ENCODE results near the gene FYB1.

FYB1 gene

DNA sequence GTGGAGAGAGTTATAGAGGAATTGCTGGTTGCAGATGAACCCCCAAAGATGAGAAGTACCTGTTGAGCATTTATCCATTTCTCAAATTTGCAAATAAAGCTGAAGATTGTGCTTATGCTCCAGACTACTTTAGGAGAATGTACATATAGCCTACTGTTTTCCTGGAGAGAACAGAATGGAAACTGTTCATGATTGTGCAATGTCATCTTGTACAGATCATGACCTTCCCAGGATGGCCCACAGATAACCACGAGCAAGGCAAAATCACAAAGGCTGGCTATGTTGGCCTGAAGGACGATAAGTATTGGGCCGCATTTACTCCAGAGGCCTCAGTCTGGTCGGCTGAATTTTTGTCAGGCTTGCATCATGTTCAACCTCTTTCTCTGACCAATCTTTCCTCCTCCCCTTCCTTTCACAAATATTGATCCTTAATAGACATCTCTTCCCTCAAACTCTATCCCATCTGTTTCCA lies 116.6 kb downstream of the FYB1 start:
- Histone ChIP-seq H3K27me3 (ENCODE audit: control insufficient read depth in 1 of 2, insufficient read depth in 2 of 2, low read length in 2 of 2) (no peaks in the 10 kb centered on the region), H3K36me3 (ENCODE audit: control insufficient read depth in 2 of 2, insufficient read depth in 2 of 2, low read length in 2 of 2) (no peaks in the 10 kb centered on the region), H3K27ac (ENCODE audit: low read length) (no peak overlapping the region), H3K9me3 (ENCODE audit: control insufficient read depth in 2 of 2, low read length in 2 of 2) (no peaks in the 10 kb centered on the region), H3K4me1 (ENCODE audit: control insufficient read depth, insufficient read depth, low read length) (no peaks in the 10 kb centered on the region), H3K4me3 (ENCODE audit: low read length in 2 of 2) (no peak overlapping the region), H3K9ac (ENCODE audit: low read length in 2 of 2) (no peak overlapping the region)

DNA sequence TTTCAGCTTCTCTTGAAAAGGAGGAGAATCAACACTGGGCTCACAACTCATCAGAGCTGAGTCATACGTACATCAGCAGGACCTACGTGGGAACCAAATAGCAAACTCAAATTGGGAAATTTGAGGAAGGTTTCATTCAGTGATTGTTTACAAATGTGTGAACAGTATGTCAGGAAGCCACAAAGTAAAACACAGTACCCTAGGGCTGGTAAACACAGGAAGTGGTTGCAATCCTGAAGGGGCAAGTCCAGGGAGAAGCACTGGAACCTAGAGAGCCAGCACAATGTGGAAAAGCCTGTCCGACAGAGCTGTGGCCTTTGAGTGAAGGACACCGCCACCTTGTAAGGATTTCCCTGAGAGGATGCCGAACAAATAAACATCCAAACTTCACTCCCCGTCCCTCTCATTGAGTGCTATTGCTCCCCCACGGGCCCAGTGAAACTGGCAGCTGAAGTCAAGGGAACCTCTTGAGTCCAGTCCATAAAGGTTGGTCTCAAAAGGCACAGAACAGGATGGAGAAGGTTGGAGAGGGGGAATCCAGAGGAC lies 118.4 kb downstream of the FYB1 start:
- Histone ChIP-seq H3K27me3 (ENCODE audit: control insufficient read depth in 1 of 2, insufficient read depth in 2 of 2, low read length in 2 of 2) (no peaks in the 10 kb centered on the region), H3K9me3 (ENCODE audit: control insufficient read depth in 2 of 2, low read length in 2 of 2) (no peaks in the 10 kb centered on the region), H3K4me1 (ENCODE audit: control insufficient read depth, insufficient read depth, low read length) (no peaks in the 10 kb centered on the region), H3K27ac (ENCODE audit: low read length) (no peak overlapping the region), H3K9ac (ENCODE audit: low read length in 2 of 2) (no peak overlapping the region), H3K4me3 (ENCODE audit: low read length in 2 of 2) (no peak overlapping the region), H3K36me3 (ENCODE audit: control insufficient read depth in 2 of 2, insufficient read depth in 2 of 2, low read length in 2 of 2) (no peaks in the 10 kb centered on the region)

DNA sequence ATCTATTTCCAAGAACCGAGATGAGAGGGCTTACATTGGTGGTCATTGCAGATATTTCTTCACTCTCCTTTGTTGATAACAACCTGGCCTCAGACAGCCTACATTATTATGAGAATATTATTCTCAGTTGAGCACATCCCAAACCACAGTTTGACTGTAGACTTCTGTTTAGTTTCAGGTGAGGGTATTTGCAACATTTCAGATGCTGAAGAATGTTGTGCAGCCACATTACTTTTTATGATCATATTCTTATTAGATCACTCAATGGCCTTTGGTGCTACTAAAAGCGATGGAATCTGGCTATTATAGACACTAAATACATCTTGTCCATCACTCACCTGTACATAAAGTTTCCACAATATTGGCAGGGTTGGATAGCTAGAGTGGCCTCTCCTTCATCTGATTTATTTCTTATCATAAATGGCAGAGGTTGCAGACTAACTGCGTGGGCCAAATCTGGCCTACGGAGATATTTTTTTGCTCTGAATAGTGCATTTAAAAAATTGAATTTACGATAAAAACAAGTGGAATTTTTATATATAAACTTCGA lies 119.0 kb downstream of the FYB1 start:
- Histone ChIP-seq H3K4me1 (ENCODE audit: control insufficient read depth, insufficient read depth, low read length) (no peaks in the 10 kb centered on the region), H3K9me3 (ENCODE audit: control insufficient read depth in 2 of 2, low read length in 2 of 2) (no peaks in the 10 kb centered on the region), H3K27ac (ENCODE audit: low read length) (no peak overlapping the region), H3K4me3 (ENCODE audit: low read length in 2 of 2) (no peak overlapping the region), H3K9ac (ENCODE audit: low read length in 2 of 2) (no peak overlapping the region), H3K27me3 (ENCODE audit: control insufficient read depth in 1 of 2, insufficient read depth in 2 of 2, low read length in 2 of 2) (no peaks in the 10 kb centered on the region), H3K36me3 (ENCODE audit: control insufficient read depth in 2 of 2, insufficient read depth in 2 of 2, low read length in 2 of 2) (no peaks in the 10 kb centered on the region)

DNA sequence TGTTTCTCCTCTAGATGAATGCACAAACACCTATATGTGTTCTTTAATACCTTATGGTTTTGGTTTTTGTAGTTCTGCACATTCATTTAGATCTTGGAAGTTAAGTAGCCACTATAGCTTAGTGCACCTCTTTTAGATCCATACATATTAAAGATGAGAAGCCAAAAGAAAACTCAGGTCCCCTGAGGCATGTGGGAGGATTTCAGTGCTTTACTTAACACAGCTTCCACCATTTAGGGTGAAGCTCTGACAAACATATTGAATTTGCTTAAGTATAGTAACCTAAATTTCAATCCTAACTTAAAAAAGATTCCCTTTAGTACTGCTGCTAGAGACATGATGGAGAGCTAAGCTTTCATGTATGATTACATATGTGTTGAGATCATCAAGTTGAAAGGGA lies 119.5 kb downstream of the FYB1 start:
- H3K9me3 ChIP-seq (ENCODE audit: control insufficient read depth in 2 of 2, low read length in 2 of 2): no peaks in the 10 kb centered on the region
- H3K27ac ChIP-seq (ENCODE audit: low read length): no peak overlapping the region
- H3K27me3 ChIP-seq (ENCODE audit: control insufficient read depth in 1 of 2, insufficient read depth in 2 of 2, low read length in 2 of 2): no peaks in the 10 kb centered on the region
- H3K36me3 ChIP-seq (ENCODE audit: control insufficient read depth in 2 of 2, insufficient read depth in 2 of 2, low read length in 2 of 2): no peaks in the 10 kb centered on the region
- no peaks in the 10 kb centered on the region for H3K4me1 ChIP-seq (ENCODE audit: control insufficient read depth, insufficient read depth, low read length)
- H3K9ac ChIP-seq (ENCODE audit: low read length in 2 of 2): no peak overlapping the region
- no peak overlapping the region for H3K4me3 ChIP-seq (ENCODE audit: low read length in 2 of 2)

DNA sequence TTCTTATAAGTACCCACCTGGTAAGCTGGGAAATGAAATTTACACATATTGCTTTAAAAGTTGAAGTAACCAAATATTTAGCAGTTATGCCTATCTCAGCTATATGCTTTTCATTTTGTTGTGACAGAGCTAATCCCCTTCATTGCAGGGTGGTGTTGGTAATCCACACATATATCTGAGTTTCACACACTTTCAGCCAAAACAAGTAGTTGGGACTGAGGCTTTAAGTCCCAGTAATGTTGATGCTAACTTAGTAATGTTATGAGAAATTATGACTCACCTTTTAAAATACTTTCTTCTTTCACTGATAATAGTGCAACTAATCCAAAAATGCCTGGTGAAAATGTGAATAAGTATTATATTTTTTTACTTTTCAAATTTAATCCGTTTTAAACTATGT lies 126.0 kb downstream of the FYB1 start:
- Histone ChIP-seq H3K27ac (ENCODE audit: low read length) (no peak overlapping the region), H3K4me3 (ENCODE audit: low read length in 2 of 2) (no peak overlapping the region), H3K9ac (ENCODE audit: low read length in 2 of 2) (no peak overlapping the region), H3K27me3 (ENCODE audit: control insufficient read depth in 1 of 2, insufficient read depth in 2 of 2, low read length in 2 of 2) (no peaks in the 10 kb centered on the region), H3K9me3 (ENCODE audit: control insufficient read depth in 2 of 2, low read length in 2 of 2) (no peaks in the 10 kb centered on the region), H3K4me1 (ENCODE audit: control insufficient read depth, insufficient read depth, low read length) (no peaks in the 10 kb centered on the region), H3K36me3 (ENCODE audit: control insufficient read depth in 2 of 2, insufficient read depth in 2 of 2, low read length in 2 of 2) (no peaks in the 10 kb centered on the region)

DNA sequence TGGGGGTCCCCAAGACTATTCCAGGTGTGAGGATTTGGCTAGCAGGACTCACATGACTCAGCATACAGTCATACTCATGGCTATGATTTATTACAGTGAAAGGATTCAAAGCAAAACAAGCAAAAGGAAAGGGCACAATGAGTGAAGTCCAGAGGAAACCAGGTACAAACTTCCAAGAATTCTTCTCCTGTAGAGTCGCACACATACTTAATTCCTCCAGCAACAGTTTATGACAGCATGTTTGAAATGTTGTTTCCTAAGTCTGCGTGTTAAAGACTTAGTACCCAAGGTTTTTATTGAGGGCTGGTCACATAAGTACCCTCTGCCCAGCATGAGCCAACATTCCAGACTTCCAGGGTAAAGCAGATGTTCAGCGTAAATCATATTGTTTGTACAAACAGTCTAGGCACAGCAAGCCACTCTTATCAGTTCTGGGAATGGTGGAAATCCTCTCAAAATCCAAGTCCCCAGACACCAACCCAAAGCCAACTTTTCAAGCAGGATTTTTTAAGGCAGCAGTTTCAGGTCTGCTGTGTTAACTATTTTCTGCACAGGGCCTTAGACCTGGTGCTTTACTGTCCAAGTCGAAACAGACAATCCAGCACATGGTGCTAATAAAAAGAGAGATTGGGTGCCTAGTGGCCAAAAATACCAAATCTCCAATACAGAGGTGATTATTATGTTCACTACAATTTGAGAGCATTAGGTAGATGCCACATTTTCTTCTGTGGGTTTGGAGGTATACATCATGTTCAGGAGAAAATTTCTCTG lies 126.6 kb downstream of the FYB1 start:
- Histone ChIP-seq H3K27ac (ENCODE audit: low read length) (no peak overlapping the region), H3K36me3 (ENCODE audit: control insufficient read depth in 2 of 2, insufficient read depth in 2 of 2, low read length in 2 of 2) (no peaks in the 10 kb centered on the region), H3K4me1 (ENCODE audit: control insufficient read depth, insufficient read depth, low read length) (no peaks in the 10 kb centered on the region), H3K9ac (ENCODE audit: low read length in 2 of 2) (no peak overlapping the region), H3K4me3 (ENCODE audit: low read length in 2 of 2) (no peak overlapping the region), H3K9me3 (ENCODE audit: control insufficient read depth in 2 of 2, low read length in 2 of 2) (no peaks in the 10 kb centered on the region), H3K27me3 (ENCODE audit: control insufficient read depth in 1 of 2, insufficient read depth in 2 of 2, low read length in 2 of 2) (no peaks in the 10 kb centered on the region)

DNA sequence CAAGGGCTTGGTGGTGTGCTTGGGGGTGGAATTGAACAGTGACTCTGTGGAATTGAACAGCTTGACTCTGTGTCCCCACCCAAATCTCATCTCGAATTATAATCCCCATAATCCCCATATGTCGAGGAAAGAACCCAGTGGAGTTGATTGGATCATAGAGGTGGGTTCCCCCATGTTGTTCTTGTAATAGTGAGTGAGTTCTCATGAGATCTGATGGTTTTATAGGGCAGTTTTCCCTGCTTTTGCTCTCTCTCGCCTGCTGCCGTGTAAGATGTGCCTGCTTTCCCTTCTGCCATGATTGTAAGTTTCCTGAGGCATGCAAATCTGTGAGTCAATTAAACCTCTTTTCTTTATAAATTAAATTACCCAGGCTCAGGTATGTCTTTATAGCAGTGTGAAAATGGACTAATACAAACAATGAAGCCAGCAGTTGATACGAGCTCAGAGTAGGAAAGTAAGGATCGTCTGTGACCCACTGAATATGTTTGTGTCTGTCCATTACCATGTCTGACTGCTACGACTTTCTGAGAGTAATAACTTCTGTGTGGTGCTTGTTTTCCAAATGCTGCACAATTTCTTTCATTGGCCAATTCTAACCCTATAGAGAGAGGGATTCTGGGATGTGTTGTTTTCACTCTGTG lies 127.3 kb downstream of the FYB1 start:
- H3K27me3 ChIP-seq (ENCODE audit: control insufficient read depth in 1 of 2, insufficient read depth in 2 of 2, low read length in 2 of 2): no peaks in the 10 kb centered on the region
- H3K36me3 ChIP-seq (ENCODE audit: control insufficient read depth in 2 of 2, insufficient read depth in 2 of 2, low read length in 2 of 2): no peaks in the 10 kb centered on the region
- H3K27ac ChIP-seq (ENCODE audit: low read length): no peak overlapping the region
- no peak overlapping the region for H3K9ac ChIP-seq (ENCODE audit: low read length in 2 of 2)
- H3K9me3 ChIP-seq (ENCODE audit: control insufficient read depth in 2 of 2, low read length in 2 of 2): no peaks in the 10 kb centered on the region
- no peaks in the 10 kb centered on the region for H3K4me1 ChIP-seq (ENCODE audit: control insufficient read depth, insufficient read depth, low read length)
- no peak overlapping the region for H3K4me3 ChIP-seq (ENCODE audit: low read length in 2 of 2)

DNA sequence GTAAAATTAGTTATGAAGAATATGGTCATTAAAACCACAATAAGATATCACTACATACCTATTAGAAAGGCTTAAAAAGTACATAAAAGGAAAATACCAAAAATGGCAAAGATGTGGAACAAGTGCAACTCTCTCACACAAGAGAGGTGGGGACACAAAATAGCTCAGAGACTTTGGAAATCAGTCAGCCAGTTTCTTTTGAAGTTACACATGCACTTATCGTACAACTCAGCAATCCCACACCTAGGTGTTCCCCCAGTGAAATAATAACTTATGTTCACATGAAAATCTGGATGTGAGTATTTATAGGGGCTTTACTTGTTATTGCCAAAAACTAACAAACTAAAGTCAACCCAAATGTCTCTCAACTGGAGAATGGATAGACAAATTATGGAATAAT lies 135.4 kb downstream of the FYB1 start:
- Histone ChIP-seq H3K9ac (ENCODE audit: low read length in 2 of 2) (no peak overlapping the region), H3K4me3 (ENCODE audit: low read length in 2 of 2) (no peak overlapping the region), H3K4me1 (ENCODE audit: control insufficient read depth, insufficient read depth, low read length) (no peaks in the 10 kb centered on the region), H3K9me3 (ENCODE audit: control insufficient read depth in 2 of 2, low read length in 2 of 2) (no peaks in the 10 kb centered on the region), H3K27me3 (ENCODE audit: control insufficient read depth in 1 of 2, insufficient read depth in 2 of 2, low read length in 2 of 2) (peaks cover 0 to 2% of the 10 kb centered on the region in 2 donors), H3K36me3 (ENCODE audit: control insufficient read depth in 2 of 2, insufficient read depth in 2 of 2, low read length in 2 of 2) (no peaks in the 10 kb centered on the region), H3K27ac (ENCODE audit: low read length) (no peak overlapping the region)

DNA sequence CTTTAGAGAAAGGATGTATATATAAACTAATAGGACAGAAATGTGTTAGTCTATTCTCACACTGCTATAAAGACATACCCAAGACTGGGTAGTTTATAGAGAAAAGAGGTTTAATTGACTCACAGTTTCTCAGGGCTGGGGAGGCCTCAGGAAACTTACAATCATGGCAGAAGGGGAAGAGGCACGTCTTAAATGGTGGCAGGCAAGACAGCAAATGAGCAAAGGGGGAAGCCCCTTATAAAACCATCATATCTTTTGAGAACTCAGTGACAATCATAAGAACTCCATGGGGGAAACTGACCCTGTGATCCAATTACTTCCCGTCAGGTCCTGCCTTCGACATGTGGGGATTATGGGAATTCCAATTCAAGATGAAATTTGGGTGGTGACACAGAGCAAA lies 136.4 kb downstream of the FYB1 start:
- Histone ChIP-seq H3K36me3 (ENCODE audit: control insufficient read depth in 2 of 2, insufficient read depth in 2 of 2, low read length in 2 of 2) (no peaks in the 10 kb centered on the region), H3K9me3 (ENCODE audit: control insufficient read depth in 2 of 2, low read length in 2 of 2) (no peaks in the 10 kb centered on the region)

DNA sequence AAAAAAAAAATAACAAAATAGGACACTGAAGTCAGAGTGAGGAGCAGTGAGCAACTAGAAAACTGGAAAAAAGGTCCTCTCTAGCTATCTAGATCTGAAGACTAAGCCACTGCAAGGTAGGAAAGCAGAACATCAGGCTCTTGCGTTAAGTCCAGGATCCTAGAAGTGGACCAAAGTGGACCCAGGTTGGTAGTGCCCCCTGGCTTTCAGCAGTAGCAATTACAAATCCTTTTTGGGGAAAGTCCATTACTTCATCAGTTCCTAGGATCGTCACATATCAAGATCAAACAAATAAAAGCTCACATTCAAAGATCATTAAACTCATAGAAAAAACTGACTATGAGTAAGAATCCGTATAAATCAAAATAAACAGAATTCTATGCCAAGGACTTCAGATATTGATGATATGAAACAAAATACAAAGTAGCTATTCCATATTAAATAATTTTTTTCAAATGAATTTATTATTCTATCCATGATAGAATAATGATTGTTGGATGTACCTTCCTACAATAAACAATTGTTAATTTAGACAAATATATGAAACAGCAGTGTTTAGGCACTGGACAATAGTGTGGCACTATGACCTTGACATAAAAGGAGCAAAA lies 138.7 kb downstream of the FYB1 start:
- Histone ChIP-seq H3K4me3 (ENCODE audit: low read length in 2 of 2) (no peak overlapping the region), H3K36me3 (ENCODE audit: control insufficient read depth in 2 of 2, insufficient read depth in 2 of 2, low read length in 2 of 2) (no peaks in the 10 kb centered on the region)

More for the DNA sequence above, 136.4 kb downstream of the FYB1 start:
- Histone ChIP-seq H3K4me3 (ENCODE audit: low read length in 2 of 2) (no peak overlapping the region), H3K27ac (ENCODE audit: low read length) (no peak overlapping the region), H3K27me3 (ENCODE audit: control insufficient read depth in 1 of 2, insufficient read depth in 2 of 2, low read length in 2 of 2) (peaks cover 0 to 2% of the 10 kb centered on the region in 2 donors), H3K4me1 (ENCODE audit: control insufficient read depth, insufficient read depth, low read length) (no peaks in the 10 kb centered on the region), H3K9ac (ENCODE audit: low read length in 2 of 2) (no peak overlapping the region)

More for the DNA sequence above, 138.7 kb downstream of the FYB1 start:
- H3K27ac ChIP-seq (ENCODE audit: low read length): no peak overlapping the region
- H3K9me3 ChIP-seq (ENCODE audit: control insufficient read depth in 2 of 2, low read length in 2 of 2): no peaks in the 10 kb centered on the region
- no peak overlapping the region for H3K9ac ChIP-seq (ENCODE audit: low read length in 2 of 2)
- H3K4me1 ChIP-seq (ENCODE audit: control insufficient read depth, insufficient read depth, low read length): no peaks in the 10 kb centered on the region
- no peaks in the 10 kb centered on the region for H3K27me3 ChIP-seq (ENCODE audit: control insufficient read depth in 1 of 2, insufficient read depth in 2 of 2, low read length in 2 of 2)

All from stomach smooth muscle (tissue), 2 donors.